ENCODE data around the gene SENP1. TPM values are rescaled to one million over a fixed set of nuclear protein-coding genes. Genes with fewer than 3 reads are reported as not detected.

Gene SENP1
- total RNA-seq, 1 experiment from 2014 or later = 23.0 TPM

DNA sequence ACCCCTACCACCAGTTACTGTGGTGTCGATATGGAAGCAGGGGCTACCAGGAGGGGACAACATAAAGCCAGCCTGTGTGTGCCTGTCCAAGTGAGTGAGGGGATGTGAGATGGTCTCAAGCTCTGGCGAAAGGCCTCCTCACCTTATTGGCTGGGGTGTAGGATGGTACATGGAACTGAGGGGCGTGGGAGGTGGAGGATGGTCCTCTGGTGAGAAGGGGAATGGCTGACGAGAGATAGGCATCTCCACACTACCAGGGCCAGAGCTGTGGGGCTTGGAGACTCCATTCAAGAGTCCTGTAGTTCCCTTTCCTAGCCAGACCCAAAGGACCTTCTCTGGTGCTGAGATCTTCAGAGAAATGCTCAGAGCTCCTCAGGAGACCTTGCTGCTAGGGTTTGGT, 69.1 kb downstream of the SENP1 start:
- ChIA-PET CTCF (no interaction called here), POLR2A (ENCODE audit: unreplicated experiment) (interaction anchor here (0.6 kb wide), 1 partner anchor 175 kb away, joined by 3 read pairs; no protein-coding TSS in a partner anchor)
- no peaks in the 10 kb centered on the region for H3F3A ChIP-seq (ENCODE audit: insufficient read depth, low read depth)

DNA sequence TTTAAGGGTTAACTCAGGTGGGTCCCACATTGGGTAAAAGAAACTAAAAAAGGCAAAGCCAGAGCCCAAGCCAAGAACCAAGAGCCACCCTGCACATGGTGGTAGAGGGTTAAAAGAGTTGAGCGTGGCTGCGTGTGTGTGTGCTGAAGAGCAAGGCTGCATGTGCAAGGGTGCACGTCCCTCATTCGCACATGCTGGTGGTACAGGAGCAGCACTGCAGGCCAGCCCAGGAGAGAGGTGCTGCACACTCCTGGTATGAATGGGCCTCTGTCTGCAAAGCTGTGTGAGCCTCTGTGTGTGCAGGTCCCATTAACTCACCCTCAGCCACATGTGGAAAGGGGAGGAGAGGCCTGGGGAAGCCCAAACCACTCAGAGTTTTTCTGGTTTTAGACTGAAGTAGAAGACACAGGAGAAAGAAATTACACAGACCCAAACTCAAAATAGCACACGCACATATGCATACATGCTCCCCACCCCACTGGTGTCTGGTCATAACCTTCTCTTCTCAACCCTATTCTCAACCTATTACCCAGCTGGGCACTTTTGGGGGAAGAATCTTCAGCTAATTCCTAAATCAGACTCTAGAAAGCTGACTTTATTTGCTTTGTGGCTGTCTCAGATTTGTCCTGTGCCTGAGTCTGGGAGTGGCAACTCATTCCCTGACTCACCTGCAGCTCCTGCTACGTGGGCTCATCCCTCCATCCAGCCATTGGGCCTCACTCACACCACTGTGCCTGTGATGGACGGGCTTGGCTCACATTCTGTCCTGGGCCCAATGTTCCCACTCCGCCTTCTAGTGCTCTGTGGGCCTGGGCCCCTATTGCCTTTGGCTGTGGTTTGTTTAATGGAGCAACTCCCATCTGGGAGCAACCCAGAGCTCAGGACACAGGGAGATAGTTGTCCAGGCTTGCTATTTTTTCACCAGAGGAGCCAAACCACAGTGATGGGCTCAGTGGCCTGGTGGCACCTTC, 70.8 kb downstream of the SENP1 start:
- CTCF ChIA-PET = no interaction called here

More for the DNA sequence above, 69.1 kb downstream of the SENP1 start:
- Histone ChIP-seq H3K36me3 (ENCODE audit: low read depth) (no peaks in the 10 kb centered on the region), H3K27me3 (ENCODE audit: insufficient read depth, low read depth) (0 out of 2 replicates have a peak, but pooled peaks cover 2% of the 10 kb centered on the region), H3K4me2 (no peak overlapping the region), H3K4me1 (replicated peaks; ENCODE audit: insufficient read depth) (no peaks in the 10 kb centered on the region), H3K9me3 (ENCODE audit: insufficient read depth, low read depth) (no peaks in the 10 kb centered on the region), H2AFZ (no peak overlapping the region), H4K20me1 (ENCODE audit: insufficient read depth) (no peaks in the 10 kb centered on the region), H3K27ac (no peak overlapping the region), H3K4me3 (no peak overlapping the region), H3K9me2 (ENCODE audit: insufficient read depth) (no peaks in the 10 kb centered on the region), H3K79me2 (ENCODE audit: low read depth) (no peaks in the 10 kb centered on the region)
- TF ChIP-seq, protein P1, sequence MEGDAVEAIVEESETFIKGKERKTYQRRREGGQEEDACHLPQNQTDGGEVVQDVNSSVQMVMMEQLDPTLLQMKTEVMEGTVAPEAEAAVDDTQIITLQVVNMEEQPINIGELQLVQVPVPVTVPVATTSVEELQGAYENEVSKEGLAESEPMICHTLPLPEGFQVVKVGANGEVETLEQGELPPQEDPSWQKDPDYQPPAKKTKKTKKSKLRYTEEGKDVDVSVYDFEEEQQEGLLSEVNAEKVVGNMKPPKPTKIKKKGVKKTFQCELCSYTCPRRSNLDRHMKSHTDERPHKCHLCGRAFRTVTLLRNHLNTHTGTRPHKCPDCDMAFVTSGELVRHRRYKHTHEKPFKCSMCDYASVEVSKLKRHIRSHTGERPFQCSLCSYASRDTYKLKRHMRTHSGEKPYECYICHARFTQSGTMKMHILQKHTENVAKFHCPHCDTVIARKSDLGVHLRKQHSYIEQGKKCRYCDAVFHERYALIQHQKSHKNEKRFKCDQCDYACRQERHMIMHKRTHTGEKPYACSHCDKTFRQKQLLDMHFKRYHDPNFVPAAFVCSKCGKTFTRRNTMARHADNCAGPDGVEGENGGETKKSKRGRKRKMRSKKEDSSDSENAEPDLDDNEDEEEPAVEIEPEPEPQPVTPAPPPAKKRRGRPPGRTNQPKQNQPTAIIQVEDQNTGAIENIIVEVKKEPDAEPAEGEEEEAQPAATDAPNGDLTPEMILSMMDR (conservative IDR thresholded peaks at IDR 0.05) = no peak
- TF ChIP-seq EZH2 (IDR thresholded peaks at IDR 0.05; ENCODE audit: low read depth) = no peak
- no TSS peak for BruUV-seq (replicated peaks)
- intact Hi-C loops (cut with micrococcal nuclease; ENCODE audit: unreplicated experiment) = no loop called here
- DNase-seq = no peak

DNA sequence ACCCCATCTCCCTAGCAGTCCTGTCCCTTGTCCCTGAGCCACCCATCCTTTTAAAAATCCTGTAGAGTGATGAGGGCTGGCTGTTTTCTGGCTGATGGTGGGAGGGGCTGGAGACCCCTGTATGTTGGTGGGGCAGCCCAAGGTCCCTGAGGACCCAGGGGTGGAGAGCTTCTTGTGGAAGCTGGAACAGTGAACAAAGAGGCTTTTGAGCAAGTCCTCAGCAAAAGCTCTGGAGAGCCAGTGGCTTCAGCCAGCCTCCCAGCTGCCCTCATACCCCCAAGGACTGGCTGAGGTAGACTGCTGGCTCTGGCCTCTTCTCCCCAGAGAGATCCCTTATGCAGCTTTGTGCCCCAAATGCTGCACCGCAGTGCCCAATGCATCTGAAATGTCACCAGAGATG, 72.4 kb downstream of the SENP1 start:
- Histone ChIP-seq H3K27ac (no peak overlapping the region), H4K20me1 (ENCODE audit: insufficient read depth) (no peaks in the 10 kb centered on the region), H3K9me2 (ENCODE audit: insufficient read depth) (no peaks in the 10 kb centered on the region), H3K9me3 (ENCODE audit: insufficient read depth, low read depth) (no peaks in the 10 kb centered on the region), H3F3A (ENCODE audit: insufficient read depth, low read depth) (no peaks in the 10 kb centered on the region), H3K36me3 (ENCODE audit: low read depth) (no peaks in the 10 kb centered on the region), H3K79me2 (ENCODE audit: low read depth) (no peaks in the 10 kb centered on the region), H3K4me3 (no peak overlapping the region), H3K4me1 (replicated peaks; ENCODE audit: insufficient read depth) (0 out of 2 replicates have a peak, but pooled peaks cover 5% of the 10 kb centered on the region), H2AFZ (no peak overlapping the region), H3K4me2 (no peak overlapping the region), H3K27me3 (ENCODE audit: insufficient read depth, low read depth) (0 out of 2 replicates have a peak, but pooled peaks cover 6% of the 10 kb centered on the region)
- ChIA-PET POLR2A (ENCODE audit: unreplicated experiment) (no interaction called here), CTCF (no interaction called here)
- no TSS peak for BruUV-seq (replicated peaks)
- no peak for DNase-seq
- TF ChIP-seq, protein P1 (conservative IDR thresholded peaks at IDR 0.05) = no peak
- TF ChIP-seq EZH2 (IDR thresholded peaks at IDR 0.05; ENCODE audit: low read depth) = no peak
- intact Hi-C loops (cut with micrococcal nuclease; ENCODE audit: unreplicated experiment) = loop anchor here (5.0 kb wide), 1 partner anchor 326 kb away; the partner anchor contains the start of gene RPAP3

More for the DNA sequence above, 70.8 kb downstream of the SENP1 start:
- BruUV-seq (replicated peaks) = no TSS peak
- Histone ChIP-seq H3K4me2 (no peak overlapping the region), H3K4me1 (replicated peaks; ENCODE audit: insufficient read depth) (no peaks in the 10 kb centered on the region), H3K4me3 (no peak overlapping the region), H3K27me3 (ENCODE audit: insufficient read depth, low read depth) (0 out of 2 replicates have a peak, but pooled peaks cover 6% of the 10 kb centered on the region), H3K27ac (no peak overlapping the region), H3K79me2 (ENCODE audit: low read depth) (no peaks in the 10 kb centered on the region), H3F3A (ENCODE audit: insufficient read depth, low read depth) (no peaks in the 10 kb centered on the region), H3K36me3 (ENCODE audit: low read depth) (no peaks in the 10 kb centered on the region), H3K9me3 (ENCODE audit: insufficient read depth, low read depth) (no peaks in the 10 kb centered on the region), H4K20me1 (ENCODE audit: insufficient read depth) (no peaks in the 10 kb centered on the region), H2AFZ (no peak overlapping the region), H3K9me2 (ENCODE audit: insufficient read depth) (no peaks in the 10 kb centered on the region)
- no peak for TF ChIP-seq EZH2 (IDR thresholded peaks at IDR 0.05; ENCODE audit: low read depth)
- TF ChIP-seq, protein P1 (conservative IDR thresholded peaks at IDR 0.05) = no peak
- no peak for DNase-seq
- intact Hi-C loops (cut with micrococcal nuclease; ENCODE audit: unreplicated experiment) = loop anchor here (5.0 kb wide), 1 partner anchor 328 kb away; the partner anchor contains the start of gene RPAP3
- POLR2A ChIA-PET (ENCODE audit: unreplicated experiment) = interaction anchor here (0.6 to 0.9 kb wide), 2 partner anchors 13 to 328 kb away, joined by 3 to 4 read pairs; no protein-coding TSS in a partner anchor
